ENCODE data around the gene RASIP1.

The RASIP1 gene

DNA sequence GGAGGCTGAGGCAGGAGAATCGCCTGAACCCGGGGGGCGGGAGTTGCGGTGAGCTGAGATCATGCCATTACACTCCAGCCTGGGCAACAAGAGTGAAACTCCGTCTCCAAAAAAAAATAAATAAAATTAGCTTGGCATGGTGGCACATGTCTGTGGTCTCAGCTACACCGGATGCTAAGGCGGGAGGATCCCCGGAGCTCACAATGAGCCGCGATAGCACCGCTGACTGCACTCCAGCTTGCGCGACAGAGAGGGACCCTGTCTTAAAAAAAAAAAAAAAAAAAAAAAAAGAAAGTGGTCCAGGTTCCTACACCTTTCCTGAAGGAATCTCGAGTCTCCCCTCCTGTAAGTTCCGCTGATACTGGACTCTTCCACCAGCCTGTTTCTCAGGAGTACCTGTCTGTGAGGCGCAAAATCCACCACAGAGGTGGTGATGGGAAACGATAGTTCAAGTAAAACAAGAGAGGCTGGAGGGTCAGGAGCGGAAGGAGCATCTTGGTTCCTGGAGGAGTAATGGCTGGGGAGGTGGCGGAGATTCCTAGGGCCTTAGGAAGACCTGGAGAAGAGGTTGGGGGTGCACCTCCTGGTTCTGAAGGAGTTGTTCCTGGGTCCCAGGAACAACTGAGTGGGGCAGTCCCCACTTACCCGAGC lies 11.6 kb upstream of the RASIP1 start:
- H3K4me3 ChIP-seq (ENCODE audit: low read depth, low read length): peak overlapping the region; percentile 31
- TF ChIP-seq CTCF (IDR thresholded peaks at IDR 0.05; ENCODE audit: low read depth, low read length): no peak

DNA sequence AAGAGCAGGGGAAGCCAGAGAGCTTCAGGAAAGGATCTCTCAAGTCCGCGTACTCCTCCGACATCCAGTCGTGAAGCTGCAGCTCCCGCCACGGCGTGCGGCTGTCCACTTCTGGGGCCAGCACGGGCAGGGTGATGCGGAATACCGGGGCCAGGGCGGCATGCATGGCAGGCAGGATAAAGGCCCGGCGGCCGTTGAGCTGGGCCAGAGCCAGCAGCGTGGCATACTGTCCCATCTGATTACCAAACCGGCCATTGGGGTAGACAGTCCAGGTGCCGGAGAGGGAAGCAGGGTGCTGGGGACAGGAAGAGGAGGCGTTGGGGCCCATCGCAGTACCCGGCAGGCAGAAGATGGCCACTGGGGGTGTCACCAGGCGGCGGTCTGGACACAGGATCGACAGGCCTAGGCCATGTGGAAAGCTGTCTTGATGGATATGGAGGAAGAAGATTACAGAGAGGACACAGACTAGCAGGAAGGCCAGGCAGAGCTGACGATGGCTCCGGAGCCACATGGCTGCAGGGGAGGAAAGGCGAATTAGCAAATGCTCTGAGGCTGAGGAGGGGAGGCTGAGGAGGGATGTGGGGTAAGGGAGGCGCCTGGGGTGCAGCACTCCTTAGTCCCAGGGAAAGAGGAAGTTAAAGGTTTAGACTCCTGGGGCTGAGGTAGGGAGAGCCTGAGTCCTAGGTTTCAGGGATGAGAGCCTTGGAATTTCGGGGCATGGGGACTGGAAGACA lies 10.5 kb upstream of the RASIP1 start:
- H3K4me3 ChIP-seq (ENCODE audit: low read depth, low read length): no peak overlapping the region
- TF ChIP-seq CTCF (IDR thresholded peaks at IDR 0.05; ENCODE audit: low read depth, low read length): no peak

GRCh38 chr19:48750351-48750750 lies 9.9 kb upstream of the RASIP1 start:
- no peak for TF ChIP-seq CTCF (IDR thresholded peaks at IDR 0.05; ENCODE audit: low read depth, low read length)
- H3K4me3 ChIP-seq (ENCODE audit: low read depth, low read length): no peak overlapping the region

GRCh38 chr19:48749571-48750198 lies 9.3 kb upstream of the RASIP1 start:
- no peak for TF ChIP-seq CTCF (IDR thresholded peaks at IDR 0.05; ENCODE audit: low read depth, low read length)

DNA sequence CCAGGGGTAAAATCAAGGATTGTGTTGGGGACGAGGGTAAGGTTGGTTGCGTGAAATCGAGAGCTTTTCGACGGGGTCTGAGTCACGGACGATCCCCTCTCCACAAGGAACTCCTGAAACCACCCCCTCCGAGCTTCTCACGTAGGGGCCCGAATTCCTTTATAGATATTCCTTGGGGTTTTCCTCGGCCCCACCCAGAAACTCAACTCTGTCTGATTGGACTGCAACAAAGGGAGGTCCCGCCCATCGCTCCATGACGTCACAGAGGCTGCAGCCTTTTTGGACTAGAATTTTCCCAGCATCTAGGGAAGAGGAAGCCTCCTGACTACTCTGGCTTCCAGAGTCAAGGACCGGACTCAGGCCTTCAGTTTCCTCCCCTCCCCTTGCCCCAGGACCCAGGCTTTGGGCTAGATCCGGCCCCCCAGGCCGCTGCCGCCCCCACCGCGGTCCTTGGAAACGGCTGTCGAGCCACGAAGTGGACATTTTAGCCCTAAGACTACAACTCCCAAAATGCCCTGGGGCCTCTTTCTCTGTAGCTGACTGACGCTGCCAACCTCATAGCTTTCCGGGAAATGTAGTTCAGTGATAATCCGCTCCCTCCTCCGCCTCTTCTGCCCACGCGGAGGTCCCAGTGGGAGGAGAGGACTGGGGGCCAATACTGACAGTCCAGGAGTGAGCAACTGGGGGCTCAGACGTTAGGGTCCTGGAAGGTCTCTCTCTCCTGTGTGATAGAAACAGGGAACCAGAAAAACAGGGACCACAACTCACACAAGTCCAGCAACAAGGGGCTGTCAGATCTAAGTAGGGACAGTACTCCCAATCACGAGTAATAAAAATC lies 6.5 kb upstream of the RASIP1 start, which contains the start of gene IZUMO1:
TSS of gene IZUMO1 (minus strand) at position 172 of the 838 bp plus-strand sequence. CDS start 1,050 bp downstream, outside the sequence.
- no peak for TF ChIP-seq CTCF (IDR thresholded peaks at IDR 0.05; ENCODE audit: low read depth, low read length)
- H3K4me3 ChIP-seq (ENCODE audit: low read depth, low read length): peak within 1 kb of the TSS; percentile 60

More at GRCh38 chr19:48749571-48750198, 9.3 kb upstream of the RASIP1 start:
- H3K4me3 ChIP-seq (ENCODE audit: low read depth, low read length): no peak overlapping the region

- no peak overlapping the region for H3K4me3 ChIP-seq (ENCODE audit: low read depth, low read length)
- TF ChIP-seq CTCF (IDR thresholded peaks at IDR 0.05; ENCODE audit: low read depth, low read length): no peak
Observed at GRCh38 chr19:48746110-48746509, 5.7 kb upstream of the RASIP1 start.
